Endothelial cell of hepatic sinusoid (primary cell): ENCODE measurements around the gene ZNF33B.
"Not testable (repeated sequence)": the region's sequence is repeated elsewhere in the genome, so short reads cannot be mapped to it uniquely, and the experiment has no call there.

Source experiments
- in situ Hi-C: cut with HindIII; loops from 2 replicates; pipeline ENCODE4 v1.10.0; 2017; ENCODE audit warnings: low sequenced_read_pairs

The ZNF33B gene

GRCh38 chr10:42618424-42618823, 19.9 kb downstream of the ZNF33B start:
- in situ Hi-C loops: no loop called here

- in situ Hi-C loops: no loop called here
Measured at GRCh38 chr10:42615419-42615818, 23.0 kb downstream of the ZNF33B start.

GRCh38 chr10:42609872-42610271, 28.5 kb downstream of the ZNF33B start:
- in situ Hi-C loops: no loop called here

DNA sequence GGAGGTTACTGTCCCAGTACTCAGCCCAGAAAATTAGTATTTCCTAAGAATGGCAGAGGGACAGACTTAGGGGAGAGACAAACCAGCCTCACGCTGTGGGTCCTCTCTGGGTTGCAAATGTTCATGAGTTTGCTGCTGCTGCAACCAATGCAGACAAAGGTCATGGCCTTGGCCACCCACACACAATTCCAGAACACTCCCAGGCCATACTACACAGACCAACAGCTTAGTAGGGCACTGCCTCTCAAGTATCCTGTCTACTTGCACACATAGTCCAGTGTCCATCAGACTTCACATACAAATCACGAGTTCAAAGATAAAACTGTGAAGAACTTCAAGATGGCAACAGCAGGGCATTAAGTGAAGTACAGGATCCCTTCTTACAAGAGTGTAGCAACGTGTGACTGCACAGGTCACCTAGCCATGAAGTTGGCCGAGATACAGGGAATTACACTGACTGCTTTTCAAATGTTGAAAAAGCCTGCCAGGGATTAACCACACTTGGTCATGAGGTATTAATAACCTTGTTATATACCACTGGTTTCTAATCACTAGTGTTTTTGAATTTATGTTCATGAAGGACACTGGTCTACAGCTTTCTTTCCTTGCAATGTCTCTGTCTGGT, 40.0 kb downstream of the ZNF33B start:
- in situ Hi-C loops: no loop called here

GRCh38 chr10:42596196-42596595, 42.2 kb downstream of the ZNF33B start:
- in situ Hi-C loops: no loop called here

GRCh38 chr10:42594246-42594650, 44.1 kb downstream of the ZNF33B start:
- in situ Hi-C loops: no loop called here

DNA sequence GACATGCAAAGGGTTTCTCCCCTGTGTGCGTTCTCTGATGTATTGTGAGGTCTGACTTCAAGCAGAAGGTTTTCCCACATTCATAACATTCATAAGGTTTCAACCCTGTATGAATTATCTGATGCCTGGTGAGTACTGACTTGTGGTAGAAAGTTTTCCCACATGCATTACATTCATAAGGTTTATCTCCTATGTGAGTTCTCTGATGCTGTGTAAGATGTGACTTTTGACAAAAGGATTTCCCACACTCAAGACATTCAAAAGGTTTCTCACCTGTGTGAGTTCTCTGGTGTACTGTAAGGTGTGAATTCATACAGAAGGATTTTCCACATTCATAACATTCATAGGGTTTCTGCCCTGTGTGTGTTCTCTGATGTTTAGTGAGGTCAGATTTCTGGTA, 45.1 kb downstream of the ZNF33B start:
- in situ Hi-C loops: no loop called here

- in situ Hi-C loops: no loop called here
Measured at GRCh38 chr10:42583828-42584227, 54.5 kb downstream of the ZNF33B start.

DNA sequence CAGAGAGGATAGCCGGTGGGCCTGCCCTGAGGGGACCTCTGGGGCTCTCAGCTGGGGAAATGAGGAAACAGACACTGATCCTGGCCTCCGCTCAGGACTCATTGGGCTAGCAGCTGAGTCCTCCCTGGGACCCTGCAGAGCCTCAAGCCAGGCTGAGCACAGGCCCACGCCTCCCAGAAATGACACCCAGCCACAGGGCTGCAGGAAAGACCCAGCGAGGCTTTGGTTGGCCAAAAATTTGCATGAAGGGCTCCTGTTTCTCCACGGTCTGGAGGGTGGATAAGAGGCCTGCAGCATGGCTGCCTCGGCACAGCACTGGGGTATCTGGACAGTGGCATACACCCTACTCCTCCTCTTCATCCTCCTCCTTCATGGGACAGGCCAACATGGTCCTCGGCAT, 60.4 kb downstream of the ZNF33B start:
- in situ Hi-C loops: no loop called here

DNA sequence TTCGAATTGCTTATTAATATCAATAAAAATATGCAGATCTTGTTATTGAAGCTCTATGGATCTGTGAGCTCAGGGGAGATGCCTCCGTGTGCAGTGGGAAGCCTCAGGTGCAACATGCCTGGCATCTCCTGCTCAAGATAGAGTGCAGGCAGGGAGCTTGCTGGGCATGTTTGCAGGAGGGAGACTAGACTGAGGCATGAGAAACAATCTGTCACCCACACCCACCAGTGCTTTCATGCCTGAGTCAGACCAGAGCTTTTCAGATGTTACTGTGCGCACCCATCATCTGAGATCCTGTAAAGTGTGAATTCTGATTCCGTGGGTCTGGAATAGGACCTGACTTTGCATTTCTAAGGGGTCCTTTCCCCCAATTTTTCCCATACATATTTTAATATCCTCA, 62.0 kb downstream of the ZNF33B start:
- in situ Hi-C loops: no loop called here

GRCh38 chr10:42574336-42574735, 64.0 kb downstream of the ZNF33B start:
- in situ Hi-C loops: no loop called here

GRCh38 chr10:42556931-42557330, 81.4 kb downstream of the ZNF33B start:
- in situ Hi-C loops: no loop called here

DNA sequence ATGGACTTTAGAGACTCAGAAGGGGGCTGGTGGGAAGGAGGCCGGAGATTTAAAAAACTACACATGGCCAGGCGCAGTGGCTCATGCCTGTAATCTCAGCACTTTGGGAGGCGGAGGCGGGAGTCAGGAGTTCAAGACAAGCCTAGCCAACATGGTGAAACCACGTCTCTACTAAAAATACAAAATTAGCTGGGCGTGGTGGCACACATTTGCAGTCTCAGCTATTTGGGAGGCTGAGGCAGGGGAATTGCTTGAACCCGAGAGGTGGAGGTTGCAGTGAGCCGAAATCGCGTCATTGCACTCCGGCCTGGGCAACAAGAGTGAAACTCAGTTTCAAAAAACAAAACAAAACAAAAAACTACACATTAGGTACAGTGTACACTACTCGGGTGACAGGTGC, 84.8 kb downstream of the ZNF33B start:
- in situ Hi-C loops: not testable (repeated sequence)

- in situ Hi-C loops: no loop called here
Measured at GRCh38 chr10:42553064-42553407, 85.3 kb downstream of the ZNF33B start.

GRCh38 chr10:42552188-42553063, 85.9 kb downstream of the ZNF33B start:
- in situ Hi-C loops: no loop called here

DNA sequence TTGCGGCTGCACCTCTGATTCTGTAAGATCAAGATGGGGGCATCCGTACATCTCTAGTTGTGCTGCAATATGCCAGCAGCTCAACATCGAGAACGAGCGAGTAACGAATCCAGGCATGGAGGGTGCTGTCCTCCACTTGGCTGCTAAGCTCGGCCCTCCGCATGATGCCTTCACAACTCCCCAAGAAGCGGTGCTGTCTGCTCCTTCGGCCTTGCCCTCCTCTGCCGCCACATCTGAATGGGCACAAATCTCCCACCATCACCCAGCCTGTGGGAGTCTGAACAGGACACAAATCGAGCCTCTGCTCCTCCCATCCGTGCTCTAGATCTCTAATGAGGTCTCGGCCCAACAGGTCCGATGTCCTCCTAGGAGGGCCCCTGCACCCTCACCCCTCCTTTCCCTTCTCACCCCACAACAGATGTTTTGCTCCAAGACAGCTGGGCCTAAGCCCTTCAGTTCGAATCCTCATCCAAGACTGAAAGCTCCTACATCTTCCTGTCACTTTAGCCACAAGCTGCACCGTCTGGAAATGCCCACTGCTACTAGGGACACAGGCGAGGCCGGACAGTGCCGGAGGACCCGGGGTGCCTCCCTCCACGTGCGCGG, 86.7 kb downstream of the ZNF33B start:
- in situ Hi-C loops: no loop called here

- in situ Hi-C loops: no loop called here
Measured at GRCh38 chr10:42549851-42550250, 88.5 kb downstream of the ZNF33B start.

DNA sequence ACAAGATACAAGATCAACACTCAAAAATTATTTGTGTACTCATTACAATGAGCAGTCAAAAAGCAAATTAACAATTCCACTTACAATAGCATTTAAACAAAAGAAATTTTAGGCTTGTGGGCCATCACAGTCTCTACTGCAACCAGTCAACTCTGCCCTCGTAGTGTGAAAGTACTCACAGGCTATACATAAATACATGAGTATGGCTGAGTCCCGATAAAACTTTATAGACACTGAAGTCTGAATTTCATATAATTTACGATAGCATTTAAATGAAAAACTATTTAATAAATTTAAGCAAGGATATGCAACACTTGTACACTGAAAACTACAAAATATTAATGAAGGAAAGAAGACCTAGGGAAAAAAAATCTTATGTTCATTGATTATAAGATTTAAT, 90.1 kb downstream of the ZNF33B start:
- in situ Hi-C loops: no loop called here

DNA sequence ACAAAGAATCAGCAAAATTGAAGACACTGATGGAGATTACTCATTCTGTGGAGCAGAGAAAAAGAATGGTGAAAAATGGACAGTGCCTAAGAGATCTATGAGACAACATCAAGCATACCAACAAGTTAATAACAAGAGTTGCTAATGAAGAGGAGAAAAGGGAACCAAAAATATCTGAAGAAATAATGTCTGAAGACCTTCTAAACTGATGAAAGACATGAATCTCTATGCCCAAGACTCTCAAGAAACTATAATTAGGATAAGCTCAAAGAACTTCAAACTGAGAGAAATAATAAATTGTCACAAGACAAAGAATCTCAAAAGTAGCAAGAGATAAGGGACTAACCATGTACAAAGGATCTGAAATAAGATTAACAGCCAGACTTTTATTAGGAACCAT, 93.4 kb downstream of the ZNF33B start:
- in situ Hi-C loops: no loop called here

- in situ Hi-C loops: no loop called here
Measured at GRCh38 chr10:42543840-42544372, 94.5 kb downstream of the ZNF33B start.
